Measurements from ENCODE around the gene METAP2.
"Not testable (repeated sequence)": the region's sequence is repeated elsewhere in the genome, so short reads cannot be mapped to it uniquely, and the experiment has no call there.

METAP2 gene

DNA sequence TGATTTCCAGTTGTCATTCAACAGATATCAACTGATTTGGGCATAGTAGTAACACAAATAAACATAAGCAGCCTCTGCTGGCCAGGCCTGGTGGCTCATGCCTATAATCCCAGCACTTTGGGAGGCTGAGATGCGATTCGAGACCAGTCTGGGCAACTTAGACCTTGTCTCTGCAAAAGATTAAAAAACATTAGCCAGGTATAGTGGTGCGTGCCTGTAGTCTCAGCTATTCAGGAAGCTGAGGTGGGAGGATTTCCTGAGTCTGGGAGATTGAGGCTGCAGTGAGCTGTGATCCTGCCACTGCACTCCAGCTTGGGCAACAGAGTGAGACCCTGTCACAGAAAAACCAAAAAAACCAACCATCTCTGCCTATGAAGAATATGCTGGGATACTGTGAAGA lies 7.1 kb downstream of the METAP2 start:
- Mint-ChIP-seq H3K4me1 (ENCODE audit: low read depth) (peaks cover 44% of the 10 kb centered on the region), H3K36me3 (ENCODE audit: low read depth) (peaks cover 34% of the 10 kb centered on the region), H3K4me3 (no peak overlapping the region), H3K27ac (peak overlapping the region; percentile 39), H3K27me3 (ENCODE audit: low read depth) (no peaks in the 10 kb centered on the region), H3K9me3 (no peaks in the 10 kb centered on the region)

GRCh38 chr12:95481888-95482287 lies 7.9 kb downstream of the METAP2 start:
- Mint-ChIP-seq H3K27ac (no peak overlapping the region), H3K4me1 (ENCODE audit: low read depth) (peaks cover 42% of the 10 kb centered on the region)

DNA sequence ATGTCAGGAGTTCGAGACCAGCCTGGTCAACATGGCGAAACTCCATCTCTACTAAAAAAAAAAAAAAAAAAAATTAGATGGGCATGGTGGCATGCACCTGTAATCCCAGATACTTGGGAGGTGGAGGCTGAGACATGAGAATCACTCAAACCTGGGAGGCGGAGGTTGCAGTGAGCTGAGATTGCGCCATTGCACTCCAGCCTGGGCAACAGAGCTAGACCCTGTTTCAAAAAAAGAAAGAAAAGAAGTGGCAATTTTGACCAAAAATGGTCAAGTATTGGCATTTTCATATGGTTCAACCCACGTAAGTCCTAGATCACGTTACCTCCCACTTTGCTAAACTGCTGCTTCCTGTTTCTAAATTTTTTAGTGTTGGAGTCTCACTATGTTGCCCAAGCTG lies 8.6 kb downstream of the METAP2 start:
- H3K27ac Mint-ChIP-seq; H3K4me3 Mint-ChIP-seq; H3K9me3 Mint-ChIP-seq; H3K27me3 Mint-ChIP-seq (ENCODE audit: low read depth): not testable (repeated sequence)
- Mint-ChIP-seq H3K36me3 (ENCODE audit: low read depth) (peaks cover 34% of the 10 kb centered on the region), H3K4me1 (ENCODE audit: low read depth) (peaks cover 42% of the 10 kb centered on the region)

More at GRCh38 chr12:95481888-95482287, 7.9 kb downstream of the METAP2 start:
- no peaks in the 10 kb centered on the region for H3K9me3 Mint-ChIP-seq
- peaks cover 35% of the 10 kb centered on the region for H3K36me3 Mint-ChIP-seq (ENCODE audit: low read depth)
- no peaks in the 10 kb centered on the region for H3K27me3 Mint-ChIP-seq (ENCODE audit: low read depth)
- no peak overlapping the region for H3K4me3 Mint-ChIP-seq

DNA sequence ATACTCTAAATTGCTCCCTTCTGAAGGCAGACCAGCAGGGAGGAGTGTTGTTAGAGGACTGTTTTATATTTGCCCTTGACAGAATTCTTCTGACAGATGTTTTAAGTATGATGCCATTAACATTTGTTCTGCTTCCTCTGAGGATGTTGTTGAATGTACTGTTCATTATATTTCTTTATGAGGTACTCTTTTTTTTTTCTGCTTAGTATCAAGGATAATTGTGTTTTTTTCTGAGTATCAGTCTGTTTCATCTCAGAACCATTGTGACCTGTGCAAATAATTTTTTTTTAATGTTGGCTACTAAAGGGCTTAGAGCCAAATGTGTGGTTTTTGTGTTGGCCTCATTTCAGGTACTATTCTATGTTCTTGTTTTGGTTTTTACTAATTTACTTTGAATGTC lies 10.6 kb downstream of the METAP2 start:
- Mint-ChIP-seq H3K36me3 (ENCODE audit: low read depth) (peaks cover 29% of the 10 kb centered on the region), H3K27ac (no peak overlapping the region), H3K27me3 (ENCODE audit: low read depth) (no peaks in the 10 kb centered on the region), H3K9me3 (no peaks in the 10 kb centered on the region), H3K4me1 (ENCODE audit: low read depth) (peaks cover 28% of the 10 kb centered on the region), H3K4me3 (no peak overlapping the region)

GRCh38 chr12:95487024-95487423 lies 13.1 kb downstream of the METAP2 start:
- peaks cover 30% of the 10 kb centered on the region for H3K36me3 Mint-ChIP-seq (ENCODE audit: low read depth)
- H3K27ac Mint-ChIP-seq = no peak overlapping the region
- no peaks in the 10 kb centered on the region for H3K9me3 Mint-ChIP-seq
- no peaks in the 10 kb centered on the region for H3K27me3 Mint-ChIP-seq (ENCODE audit: low read depth)
- no peak overlapping the region for H3K4me3 Mint-ChIP-seq
- peaks cover 5% of the 10 kb centered on the region for H3K4me1 Mint-ChIP-seq (ENCODE audit: low read depth)

DNA sequence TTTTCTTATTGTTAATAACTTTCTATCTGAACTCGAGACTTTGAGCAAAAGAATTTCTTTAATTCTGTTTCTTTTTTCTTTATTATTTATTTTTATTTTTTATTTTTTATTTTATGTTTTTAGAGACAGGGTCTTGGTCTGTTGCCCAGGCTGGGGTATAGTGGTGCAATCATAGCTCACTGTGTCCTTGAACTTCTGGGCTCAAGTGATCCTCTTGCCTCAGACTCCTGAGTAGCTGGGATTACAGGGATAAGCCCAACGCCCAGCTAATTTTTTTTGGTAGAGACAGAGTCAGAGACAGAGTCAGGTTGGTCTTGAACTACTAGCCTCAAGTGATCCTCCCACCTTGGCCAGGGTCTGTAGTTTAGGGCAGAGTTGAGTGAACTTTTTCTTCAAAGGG lies 18.5 kb downstream of the METAP2 start:
- no peak overlapping the region for H3K4me3 Mint-ChIP-seq
- H3K9me3 Mint-ChIP-seq = no peaks in the 10 kb centered on the region
- H3K27me3 Mint-ChIP-seq (ENCODE audit: low read depth) = no peaks in the 10 kb centered on the region
- H3K4me1 Mint-ChIP-seq (ENCODE audit: low read depth) = no peaks in the 10 kb centered on the region
- no peak overlapping the region for H3K27ac Mint-ChIP-seq
- peaks cover 40% of the 10 kb centered on the region for H3K36me3 Mint-ChIP-seq (ENCODE audit: low read depth)

GRCh38 chr12:95494888-95495287 lies 20.9 kb downstream of the METAP2 start:
- peaks cover 48% of the 10 kb centered on the region for H3K36me3 Mint-ChIP-seq (ENCODE audit: low read depth)
- no peak overlapping the region for H3K27ac Mint-ChIP-seq
- H3K27me3 Mint-ChIP-seq (ENCODE audit: low read depth) = no peaks in the 10 kb centered on the region
- H3K9me3 Mint-ChIP-seq = no peaks in the 10 kb centered on the region
- H3K4me3 Mint-ChIP-seq = no peak overlapping the region
- peaks cover 2% of the 10 kb centered on the region for H3K4me1 Mint-ChIP-seq (ENCODE audit: low read depth)

GRCh38 chr12:95495433-95495832 lies 21.5 kb downstream of the METAP2 start:
- H3K9me3 Mint-ChIP-seq = no peaks in the 10 kb centered on the region
- H3K36me3 Mint-ChIP-seq (ENCODE audit: low read depth) = peaks cover 50% of the 10 kb centered on the region
- H3K27me3 Mint-ChIP-seq (ENCODE audit: low read depth) = no peaks in the 10 kb centered on the region
- no peak overlapping the region for H3K27ac Mint-ChIP-seq
- peaks cover 4% of the 10 kb centered on the region for H3K4me1 Mint-ChIP-seq (ENCODE audit: low read depth)
- no peak overlapping the region for H3K4me3 Mint-ChIP-seq

DNA sequence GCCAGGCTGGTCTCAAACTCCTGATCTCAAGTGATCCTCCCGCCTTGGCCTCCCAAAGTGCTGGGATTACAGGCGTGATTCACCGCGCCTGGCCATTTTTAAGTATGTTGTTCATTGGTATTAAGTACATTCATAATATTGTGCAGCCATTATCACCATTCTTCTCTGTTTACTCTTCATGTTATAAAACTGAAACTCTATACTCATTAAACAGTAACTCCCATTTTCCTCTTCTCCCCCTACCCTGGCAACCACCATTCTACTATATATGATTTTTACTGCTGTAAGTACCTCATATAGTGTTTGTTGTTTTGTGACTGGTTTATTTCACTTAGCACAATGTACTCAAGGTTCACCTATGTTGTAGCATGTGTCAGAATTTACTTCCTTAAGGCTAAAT lies 23.1 kb downstream of the METAP2 start:
- Mint-ChIP-seq H3K36me3 (ENCODE audit: low read depth) (peaks cover 50% of the 10 kb centered on the region), H3K4me1 (ENCODE audit: low read depth) (peaks cover 4% of the 10 kb centered on the region), H3K9me3 (no peaks in the 10 kb centered on the region), H3K27ac (no peak overlapping the region), H3K4me3 (no peak overlapping the region), H3K27me3 (ENCODE audit: low read depth) (no peaks in the 10 kb centered on the region)

- no peak overlapping the region for H3K27ac Mint-ChIP-seq
- no peaks in the 10 kb centered on the region for H3K27me3 Mint-ChIP-seq (ENCODE audit: low read depth)
- H3K4me3 Mint-ChIP-seq = no peak overlapping the region
- H3K4me1 Mint-ChIP-seq (ENCODE audit: low read depth) = peaks cover 9% of the 10 kb centered on the region
- H3K9me3 Mint-ChIP-seq = no peaks in the 10 kb centered on the region
- peaks cover 54% of the 10 kb centered on the region for H3K36me3 Mint-ChIP-seq (ENCODE audit: low read depth)
Observed at GRCh38 chr12:95498968-95499367, 25.0 kb downstream of the METAP2 start.

DNA sequence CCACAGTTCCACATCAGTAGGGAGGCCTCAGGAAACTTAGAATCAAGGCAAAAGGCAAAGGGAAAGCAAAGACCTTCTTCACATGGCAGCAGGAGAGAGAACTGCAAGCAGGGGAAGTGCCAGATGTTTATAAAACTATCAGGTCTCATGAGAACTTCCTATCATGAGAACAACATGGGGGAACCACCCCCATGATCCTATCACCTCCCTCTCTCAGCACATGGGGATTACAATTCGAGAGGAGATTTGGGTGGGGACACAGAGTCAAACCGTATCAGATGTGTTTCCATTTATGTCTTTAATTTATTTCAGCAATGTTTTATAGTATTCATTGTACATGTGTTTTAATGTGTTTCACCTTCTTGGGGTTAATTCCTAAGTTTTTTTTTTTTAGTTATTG lies 25.8 kb downstream of the METAP2 start:
- Mint-ChIP-seq H3K4me1 (ENCODE audit: low read depth) (peaks cover 9% of the 10 kb centered on the region), H3K27me3 (ENCODE audit: low read depth) (no peaks in the 10 kb centered on the region), H3K9me3 (no peaks in the 10 kb centered on the region), H3K36me3 (ENCODE audit: low read depth) (peaks cover 54% of the 10 kb centered on the region), H3K27ac (no peak overlapping the region), H3K4me3 (no peak overlapping the region)

GRCh38 chr12:95504140-95504539 lies 30.2 kb downstream of the METAP2 start:
- Mint-ChIP-seq H3K9me3 (no peaks in the 10 kb centered on the region), H3K4me3 (no peak overlapping the region), H3K27me3 (ENCODE audit: low read depth) (no peaks in the 10 kb centered on the region), H3K27ac (no peak overlapping the region), H3K36me3 (ENCODE audit: low read depth) (peaks cover 47% of the 10 kb centered on the region), H3K4me1 (ENCODE audit: low read depth) (peaks cover 7% of the 10 kb centered on the region)

- peaks cover 7% of the 10 kb centered on the region for H3K4me1 Mint-ChIP-seq (ENCODE audit: low read depth)
- no peak overlapping the region for H3K27ac Mint-ChIP-seq
- H3K9me3 Mint-ChIP-seq = no peaks in the 10 kb centered on the region
- H3K36me3 Mint-ChIP-seq (ENCODE audit: low read depth) = peaks cover 45% of the 10 kb centered on the region
- no peak overlapping the region for H3K4me3 Mint-ChIP-seq
- H3K27me3 Mint-ChIP-seq (ENCODE audit: low read depth) = no peaks in the 10 kb centered on the region
Observed at GRCh38 chr12:95505039-95505438, 31.1 kb downstream of the METAP2 start.

- no peaks in the 10 kb centered on the region for H3K27me3 Mint-ChIP-seq (ENCODE audit: low read depth)
- H3K4me1 Mint-ChIP-seq (ENCODE audit: low read depth) = peaks cover 5% of the 10 kb centered on the region
- no peaks in the 10 kb centered on the region for H3K9me3 Mint-ChIP-seq
- H3K36me3 Mint-ChIP-seq (ENCODE audit: low read depth) = peaks cover 48% of the 10 kb centered on the region
- no peak overlapping the region for H3K27ac Mint-ChIP-seq
- H3K4me3 Mint-ChIP-seq = no peak overlapping the region
Observed at GRCh38 chr12:95506707-95507523, 33.0 kb downstream of the METAP2 start.

DNA sequence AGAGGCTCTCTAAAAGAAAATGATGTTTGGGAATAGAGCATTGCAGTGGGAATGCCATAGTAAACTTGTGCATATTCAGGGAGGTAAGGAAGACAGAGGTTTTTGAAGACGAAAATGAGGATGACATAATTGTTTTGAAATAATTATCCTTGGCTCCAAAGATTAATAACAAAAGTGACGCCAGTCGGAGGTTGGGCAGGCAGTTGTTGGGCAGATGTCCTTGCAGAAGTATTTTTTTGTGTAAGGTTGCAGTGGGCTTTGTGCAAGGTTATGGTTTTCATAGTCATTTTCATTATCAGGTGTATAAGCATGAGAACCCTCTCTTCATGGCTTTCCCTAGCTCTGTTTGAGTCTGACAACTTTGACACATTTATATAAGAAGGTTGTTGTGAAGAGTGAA lies 35.3 kb downstream of the METAP2 start:
- Mint-ChIP-seq H3K4me1 (ENCODE audit: low read depth) (no peaks in the 10 kb centered on the region), H3K27me3 (ENCODE audit: low read depth) (no peaks in the 10 kb centered on the region), H3K9me3 (no peaks in the 10 kb centered on the region), H3K4me3 (no peak overlapping the region), H3K36me3 (ENCODE audit: low read depth) (peaks cover 55% of the 10 kb centered on the region), H3K27ac (no peak overlapping the region)
